ELF-1 (cell line): ENCODE data around the gene RNF144A.
A peak's percentile ranks its signal among the peaks of the same experiment; 100 is the strongest.
"Not testable (repeated sequence)": the region's sequence is repeated elsewhere in the genome, so short reads cannot be mapped to it uniquely, and the experiment has no call there.

Experiments used
- DNase-seq: peaks from one replicate; pipeline ENCODE4 v3.0.0-alpha.2; 2016; ENCODE audit warnings: low read depth, low spot score

Gene RNF144A, protein sequence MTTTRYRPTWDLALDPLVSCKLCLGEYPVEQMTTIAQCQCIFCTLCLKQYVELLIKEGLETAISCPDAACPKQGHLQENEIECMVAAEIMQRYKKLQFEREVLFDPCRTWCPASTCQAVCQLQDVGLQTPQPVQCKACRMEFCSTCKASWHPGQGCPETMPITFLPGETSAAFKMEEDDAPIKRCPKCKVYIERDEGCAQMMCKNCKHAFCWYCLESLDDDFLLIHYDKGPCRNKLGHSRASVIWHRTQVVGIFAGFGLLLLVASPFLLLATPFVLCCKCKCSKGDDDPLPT

GRCh38 chr2:6917071-6917760, at the start of gene RNF144A:
Gene RNF144A, plus strand, starts transcription at chr2:6917412. Its CDS starts 79,515 bp downstream, at chr2:6996927.
- DNase-seq = peak; percentile 59

DNA sequence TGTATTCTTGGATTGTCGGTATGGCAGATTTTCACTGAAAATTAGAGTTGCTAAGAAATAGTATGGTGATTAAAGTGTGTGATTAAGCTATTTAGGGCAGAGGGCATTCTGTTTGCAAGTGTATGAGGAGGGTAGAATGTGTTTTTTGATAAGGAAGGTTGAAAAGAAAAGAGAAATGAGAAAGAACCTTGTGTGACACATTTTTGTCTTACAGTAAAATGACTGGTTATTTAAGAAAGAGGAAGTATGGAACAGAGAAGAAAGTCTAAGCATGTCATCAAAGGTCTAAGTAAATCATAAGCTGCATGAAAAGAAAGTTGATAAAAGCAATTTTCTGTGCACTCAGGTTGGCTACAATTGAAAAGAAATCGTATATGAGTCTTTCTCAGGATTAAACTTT, 44.8 kb upstream of the RNF144A start:
- no peak for DNase-seq

DNA sequence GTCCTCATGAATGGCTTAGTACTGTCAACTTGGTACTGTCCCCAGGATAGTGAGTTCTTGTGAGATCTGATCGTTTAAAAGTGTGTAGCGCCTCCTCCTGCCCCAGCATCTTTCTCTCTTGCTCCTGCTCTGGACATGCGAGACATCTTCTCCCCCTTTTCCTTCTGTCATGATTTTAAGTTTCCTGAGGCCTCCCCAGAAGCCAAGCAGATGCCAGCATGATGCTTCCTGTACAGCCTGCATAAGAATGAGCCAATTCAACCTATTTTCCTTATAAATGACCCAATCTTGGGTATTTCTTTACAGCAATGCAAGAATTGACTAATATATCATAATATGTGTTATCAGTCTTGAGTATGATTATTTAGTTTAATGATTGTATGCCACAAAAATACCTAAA, 43.2 kb upstream of the RNF144A start:
- DNase-seq = no peak

DNA sequence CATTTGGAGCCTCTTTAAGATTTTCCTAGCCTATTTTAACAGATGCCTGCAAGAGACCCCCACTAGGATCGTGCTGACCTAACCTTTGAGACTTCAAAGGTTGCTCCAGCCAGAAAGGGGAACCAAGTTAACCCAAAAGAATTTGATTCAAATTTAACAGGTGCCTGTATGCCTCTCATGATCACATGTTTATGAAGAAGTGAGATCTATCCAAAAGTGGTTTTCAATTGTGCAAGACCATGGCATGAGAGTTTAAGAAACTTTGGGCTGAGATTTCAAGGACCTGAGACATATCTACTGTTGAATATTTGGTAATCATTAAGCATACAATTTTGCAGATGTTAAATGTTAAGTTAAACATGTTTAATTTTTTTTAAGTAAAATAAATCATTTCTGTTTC, 40.9 kb upstream of the RNF144A start:
- no peak for DNase-seq

DNA sequence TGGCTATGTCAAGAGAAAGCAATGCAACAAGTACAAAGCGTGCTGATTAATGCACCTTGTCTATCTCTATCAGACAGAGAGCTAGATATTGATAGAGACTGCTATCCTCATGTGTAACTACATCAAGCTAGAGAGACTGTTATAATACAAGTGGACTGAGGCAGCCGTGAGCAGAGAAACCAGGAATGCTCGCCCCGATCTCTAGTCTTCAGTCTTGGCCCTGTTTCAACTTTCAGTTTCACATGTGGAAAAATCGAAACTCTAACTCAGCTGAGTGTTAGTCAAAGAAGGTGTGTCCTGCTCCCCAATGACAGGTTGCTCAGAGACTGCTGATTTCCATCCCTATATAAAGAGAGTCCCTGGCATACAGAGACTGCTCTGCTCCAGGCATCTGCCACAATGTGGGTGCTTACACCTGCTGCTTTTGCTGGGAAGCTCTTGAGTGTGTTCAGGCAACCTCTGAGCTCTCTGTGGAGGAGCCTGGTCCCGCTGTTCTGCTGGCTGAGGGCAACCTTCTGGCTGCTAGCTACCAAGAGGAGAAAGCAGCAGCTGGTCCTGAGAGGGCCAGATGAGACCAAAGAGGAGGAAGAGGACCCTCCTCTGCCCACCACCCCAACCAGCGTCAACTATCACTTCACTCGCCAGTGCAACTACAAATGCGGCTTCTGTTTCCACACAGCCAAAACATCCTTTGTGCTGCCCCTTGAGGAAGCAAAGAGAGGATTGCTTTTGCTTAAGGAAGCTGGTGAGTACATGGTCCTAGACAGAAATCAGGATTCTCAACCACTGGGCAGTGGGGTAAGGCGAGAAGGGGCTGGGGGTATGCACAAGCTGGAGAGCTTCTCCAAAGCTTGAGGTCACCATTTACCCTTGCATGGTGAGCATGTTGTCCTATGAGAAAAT, 39.6 kb upstream of the RNF144A start, which contains the start of gene RSAD2:
RSAD2 (plus strand) TSS at position 376 of the 903 bp plus-strand sequence; CDS start at position 400, 24 bp downstream.
- DNase-seq = no peak

GRCh38 chr2:6878549-6878948, 38.7 kb upstream of the RNF144A start:
- DNase-seq = no peak

DNA sequence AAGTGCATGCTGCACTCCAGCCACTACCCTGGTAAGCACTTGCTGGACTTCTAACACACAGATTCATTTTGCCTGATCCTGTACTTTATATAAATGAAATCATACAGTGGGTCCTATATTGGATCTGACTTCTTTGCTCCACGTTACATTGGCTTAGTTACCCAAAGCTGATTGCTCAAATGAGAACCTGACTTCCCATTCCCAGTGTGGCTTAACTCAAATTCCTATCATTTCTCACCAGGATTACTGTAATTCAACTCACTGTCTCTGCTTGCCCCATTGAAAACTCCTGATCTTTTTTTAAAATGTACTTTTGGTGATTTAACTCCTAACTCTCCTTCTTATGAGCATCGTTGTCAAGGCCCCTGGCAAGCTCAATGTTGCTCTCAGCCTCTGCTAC, 38.2 kb upstream of the RNF144A start:
- DNase-seq = no peak

DNA sequence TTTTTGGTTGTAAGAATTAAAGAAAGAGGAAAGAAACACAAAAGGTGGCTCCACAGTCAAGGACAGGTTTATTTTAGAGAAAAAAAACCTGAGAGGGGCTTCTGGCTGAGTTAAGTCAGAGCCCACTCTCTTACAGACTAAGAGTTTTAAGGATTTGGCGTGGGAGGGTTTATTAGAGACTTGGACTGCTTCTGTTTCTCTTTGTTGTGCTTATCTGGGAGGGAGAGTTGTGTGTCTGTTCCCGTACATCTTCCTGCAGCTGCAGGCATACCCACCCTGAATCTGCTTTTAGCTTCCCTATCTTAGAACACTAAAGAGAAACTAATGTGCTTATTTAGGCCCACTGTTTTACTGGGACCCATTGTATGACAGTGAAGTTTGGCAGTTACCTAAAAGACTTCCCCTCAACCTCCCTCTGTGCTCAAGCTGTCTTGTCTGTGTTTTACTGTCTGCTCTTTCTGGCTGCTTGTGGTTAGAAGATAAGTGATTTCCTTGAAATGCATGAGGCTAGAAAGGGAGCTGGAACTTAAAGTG, 36.9 kb upstream of the RNF144A start:
- DNase-seq = no peak

GRCh38 chr2:6881046-6881445, 36.2 kb upstream of the RNF144A start:
- no peak for DNase-seq

GRCh38 chr2:6881516-6881915, 35.7 kb upstream of the RNF144A start:
- DNase-seq = no peak

GRCh38 chr2:6883448-6884122, 33.6 kb upstream of the RNF144A start:
- DNase-seq = peak; percentile 22

DNA sequence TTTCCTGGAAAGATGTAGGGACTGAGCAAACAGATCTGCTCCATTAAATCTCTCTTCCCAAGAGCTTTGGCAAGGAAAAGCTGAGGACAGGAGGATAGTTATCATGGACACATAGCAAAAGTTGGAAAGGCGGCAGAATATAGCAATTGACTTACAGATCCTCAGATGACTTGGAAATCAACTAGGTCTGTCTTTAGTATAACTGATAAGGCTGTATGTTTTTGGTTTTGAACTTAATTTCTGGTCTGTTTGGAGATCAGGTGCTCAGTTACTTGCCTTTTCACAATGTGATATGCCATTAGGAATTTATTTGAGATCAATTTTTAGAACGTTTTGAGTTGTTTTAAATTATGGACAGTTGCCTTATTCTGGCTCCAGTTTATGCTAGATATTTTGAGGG, 31.7 kb upstream of the RNF144A start:
- no peak for DNase-seq

- no peak for DNase-seq
These were observed 31.2 kb upstream of the RNF144A start for GRCh38 chr2:6885968-6886367.

DNA sequence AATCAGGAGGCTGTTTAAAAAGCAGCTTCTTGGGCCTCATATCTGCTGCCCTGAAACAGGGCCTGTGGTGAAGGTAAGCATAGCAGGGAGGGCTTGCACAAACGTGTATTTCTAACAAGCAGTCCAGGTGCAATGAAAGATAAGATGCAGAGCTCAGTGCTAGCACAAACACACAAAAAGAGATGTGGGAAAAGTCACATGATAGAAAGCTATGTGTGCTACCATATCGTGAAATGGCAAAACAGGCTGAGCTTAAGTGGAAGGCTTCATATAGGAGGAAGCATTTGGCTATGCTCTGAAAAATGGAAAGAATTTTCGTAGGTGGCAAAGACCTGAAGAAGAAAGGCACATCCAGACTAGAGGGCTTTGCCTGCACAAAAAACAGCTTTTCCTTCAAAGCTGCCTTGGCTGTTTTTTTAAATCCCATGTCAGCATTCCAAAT, 29.4 kb upstream of the RNF144A start:
- DNase-seq = no peak

- DNase-seq = no peak
These were observed 28.5 kb upstream of the RNF144A start for GRCh38 chr2:6888724-6889123.

DNA sequence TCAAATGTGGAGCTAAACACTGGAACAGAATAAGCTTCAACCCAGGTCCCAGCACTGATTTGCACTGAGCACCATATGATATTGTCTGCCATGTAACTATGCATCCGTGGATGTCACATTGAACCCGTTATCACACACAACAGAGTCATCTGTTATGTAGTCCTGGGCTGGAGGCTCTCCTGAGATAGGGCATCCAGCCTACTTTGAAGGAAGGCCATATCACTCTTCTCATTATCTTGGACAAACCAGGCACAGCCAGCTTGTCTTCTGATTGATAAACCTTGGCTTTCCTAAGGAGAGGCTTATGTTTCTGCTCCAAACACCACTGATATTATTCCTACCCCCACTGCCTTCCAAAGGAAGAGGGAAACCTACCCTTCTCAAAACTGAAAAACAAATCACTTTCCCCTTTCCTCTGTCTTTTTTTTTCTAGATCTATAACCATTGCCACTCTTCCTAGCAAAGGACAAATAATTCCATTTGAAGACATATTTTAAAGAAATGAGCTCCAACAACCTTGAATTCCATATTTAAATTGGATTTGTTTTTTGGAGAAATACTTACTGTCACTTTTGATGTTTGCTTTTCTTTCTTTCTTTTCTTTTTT, 23.2 kb upstream of the RNF144A start:
- DNase-seq = no peak

DNA sequence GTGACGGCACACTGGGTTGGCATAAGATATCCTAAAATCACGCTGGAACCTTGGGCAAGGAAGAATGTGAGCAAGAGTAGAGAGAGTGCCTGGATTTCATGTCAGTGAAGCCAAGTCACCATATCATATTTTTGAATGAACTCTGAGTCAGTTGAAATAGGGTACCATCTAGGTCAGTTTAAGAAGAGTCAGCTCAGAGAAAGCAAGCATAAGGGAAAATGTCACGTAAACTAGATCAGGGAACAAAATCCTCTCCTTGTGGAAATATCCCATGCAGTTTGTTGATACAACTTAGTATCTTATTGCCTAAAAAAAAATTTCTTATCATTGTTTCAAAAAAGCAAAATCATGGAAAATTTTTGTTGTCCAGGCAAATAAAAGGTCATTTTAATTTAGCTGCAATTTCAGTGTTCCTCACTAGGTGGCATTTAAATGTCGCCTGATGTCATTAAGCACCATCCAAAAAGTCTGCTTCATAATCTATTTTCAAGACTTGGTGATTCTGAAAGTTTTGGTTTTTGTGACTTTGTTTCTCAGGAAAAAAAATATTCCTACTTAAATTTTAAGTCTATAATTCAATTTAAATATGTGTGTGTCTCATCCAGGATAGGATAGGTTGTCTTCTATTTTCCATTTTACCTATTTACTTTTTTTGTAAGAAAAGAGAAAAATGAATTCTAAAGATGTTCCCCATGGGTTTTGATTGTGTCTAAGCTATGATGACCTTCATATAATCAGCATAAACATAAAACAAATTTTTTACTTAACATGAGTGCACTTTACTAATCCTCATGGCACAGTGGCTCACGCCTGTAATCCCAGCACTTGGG, 20.1 kb upstream of the RNF144A start:
- DNase-seq = no peak

DNA sequence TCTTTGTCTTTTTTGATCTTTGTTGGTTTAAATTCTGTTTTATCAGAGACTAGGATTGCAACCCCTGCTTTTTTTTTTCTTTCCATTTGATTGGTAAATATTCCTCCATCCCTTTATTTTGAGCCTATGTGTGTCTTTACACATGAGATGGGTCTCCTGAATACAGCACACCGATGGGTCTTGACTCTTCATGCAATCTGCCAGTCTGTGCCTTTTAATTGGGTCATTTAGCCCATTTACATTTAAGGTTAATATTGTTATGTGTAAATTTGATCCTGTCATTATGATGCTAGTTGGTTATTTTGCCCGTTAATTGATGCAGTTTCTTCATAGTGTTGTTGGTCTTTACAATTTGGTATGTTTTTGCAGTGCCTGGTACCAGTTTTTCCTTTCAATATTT, 14.6 kb upstream of the RNF144A start:
- not testable (repeated sequence) for DNase-seq

GRCh38 chr2:6905668-6906067, 11.5 kb upstream of the RNF144A start:
- DNase-seq = no peak

- DNase-seq = no peak
These were observed 11.0 kb upstream of the RNF144A start for GRCh38 chr2:6906165-6906741.
